SK-N-SH (cell line): ENCODE data around the gene ADAMTS14. TPM values are rescaled to one million over a fixed set of nuclear protein-coding genes. Genes with fewer than 3 reads are reported as not detected.

ENCODE experiments used
- CTCF ChIA-PET: fragments of 300-600, 350-600 bp; formaldehyde crosslinking; extraction: SDS; loops from one replicate; lab custom pipeline; 2021; lab: Yijun Ruan, JAX
- POLR2A ChIA-PET: fragments of 350-600 bp; sonication (Branson Sonifier 250); formaldehyde crosslinking; extraction: SDS; loops from one replicate; lab custom pipeline; 2020; ENCODE audit warnings: antibody characterized with exemption, inconsistent platforms; lab: Yijun Ruan, JAX
- DNase-seq: peaks from one replicate; pipeline ENCODE4 v3.0.0; 2012
- H2AFZ ChIP-seq: fragments of 200-600 bp; sonication (generic); 2 replicates; pipeline ENCODE4 v1.8.1; 2016; ENCODE audit warnings: antibody characterized with exemption, mild to moderate bottlenecking, low read depth
- H3F3A ChIP-seq: fragments of 200-600 bp; sonication (generic); replicated peaks from 2 replicates; pipeline ENCODE3; 2016; ENCODE audit warnings: antibody characterized with exemption, mild to moderate bottlenecking; ENCODE audit not compliant: insufficient read depth
- H3K27ac ChIP-seq, 2 experiments: fragments of 200-500 bp in 1 of 2; fragments of 200-600 bp in 1 of 2; sonication (Bioruptor generic) in 1 of 2; sonication (generic), shearing (Covaris generic) in 1 of 2; 2 replicates each; pipeline versions ENCODE4 v1.5.1 to v1.6.1; 2014 to 2016; ENCODE audit warnings: low read depth in 2 of 2, inconsistent platforms in 1 of 2, low read length in 1 of 2, mild to moderate bottlenecking in 1 of 2, mixed read lengths in 1 of 2
- H3K27me3 ChIP-seq: fragments of 200-600 bp; sonication (generic), shearing (Covaris generic); 2 replicates; pipeline ENCODE4 v1.6.1; 2016; ENCODE audit warnings: mixed run types; ENCODE audit not compliant: insufficient read depth
- H3K36me3 ChIP-seq, 2 experiments: fragments of 200-500 bp in 1 of 2; fragments of 200-600 bp in 1 of 2; sonication (Bioruptor generic) in 1 of 2; sonication (generic) in 1 of 2; replicated peaks in 1 of 2; 2 replicates each; pipeline versions ENCODE3 to v1.5.1; 2014 to 2016; ENCODE audit warnings: low read length in 1 of 2, mild to moderate bottlenecking in 1 of 2; ENCODE audit not compliant: insufficient read depth in 2 of 2, control insufficient read depth in 1 of 2
- H3K4me1 ChIP-seq, 2 experiments: fragments of 200-500 bp in 1 of 2; fragments of 200-600 bp in 1 of 2; sonication (Bioruptor generic) in 1 of 2; sonication (generic), shearing (Covaris generic) in 1 of 2; 2 replicates each; pipeline versions ENCODE4 v1.5.1 to v1.6.1; 2014 to 2016; ENCODE audit warnings: low read depth in 1 of 2, low read length in 1 of 2, mixed run types in 1 of 2; ENCODE audit not compliant: insufficient read depth in 2 of 2, control insufficient read depth in 1 of 2
- H3K4me2 ChIP-seq: fragments of 200-600 bp; sonication (generic), shearing (Covaris generic); 2 replicates; pipeline ENCODE4 v1.6.1; 2017; ENCODE audit warnings: mixed run types
- H3K4me3 ChIP-seq, 2 experiments: fragments of 200-500 bp in 1 of 2; fragments of 200-600 bp in 1 of 2; sonication (Bioruptor generic) in 1 of 2; sonication (generic), shearing (Covaris generic) in 1 of 2; 2 replicates each; pipeline versions ENCODE4 v1.5.1 to v1.8.1; 2014 to 2016; ENCODE audit warnings: low read depth in 2 of 2, inconsistent platforms in 1 of 2, low read length in 1 of 2, mild to moderate bottlenecking in 1 of 2, mixed read lengths in 1 of 2, moderate library complexity in 1 of 2
- H3K79me2 ChIP-seq: fragments of 200-600 bp; sonication (generic); 2 replicates; pipeline ENCODE4 v1.8.1; 2017; ENCODE audit warnings: mild to moderate bottlenecking; ENCODE audit not compliant: insufficient read depth
- H3K9ac ChIP-seq: fragments of 200-600 bp; sonication (generic); 2 replicates; pipeline ENCODE4 v1.6.1; 2017; ENCODE audit warnings: mixed run types
- H3K9me2 ChIP-seq: fragments of 200-600 bp; sonication (generic); 2 replicates; pipeline ENCODE4 v1.6.1; 2017; ENCODE audit warnings: mixed run types
- H3K9me3 ChIP-seq: fragments of 200-600 bp; sonication (generic); 2 replicates; pipeline ENCODE4 v1.6.1; 2017; ENCODE audit warnings: mixed run types, mild to moderate bottlenecking, moderate library complexity
- H4K20me1 ChIP-seq: fragments of 200-600 bp; sonication (generic); 2 replicates; pipeline ENCODE4 v1.6.1; 2017; ENCODE audit warnings: mild to moderate bottlenecking, mixed run types; ENCODE audit not compliant: insufficient read depth
- FOXM1 ChIP-seq: IDR thresholded peaks from 2 replicates; pipeline ENCODE4 v1.4.0; 2012; ENCODE audit warnings: low read depth, mild to moderate bottlenecking
- GABPA ChIP-seq: IDR thresholded peaks from 2 replicates; pipeline ENCODE4 v1.4.0; 2012; ENCODE audit warnings: low read depth, mild to moderate bottlenecking
- GATA2 ChIP-seq: sonication (generic); formaldehyde crosslinking; IDR thresholded peaks from 2 replicates; pipeline ENCODE4 v1.5.0; 2020; ENCODE audit warnings: mild to moderate bottlenecking, missing genetic modification reagents
- IRF3 ChIP-seq: fragments of 150-350 bp; IDR thresholded peaks from 2 replicates; pipeline ENCODE4 v1.6.1; 2016; ENCODE audit warnings: mild to moderate bottlenecking, low read depth, low read length
- JUND ChIP-seq: IDR thresholded peaks from 2 replicates; pipeline ENCODE4 v1.4.0; 2012
- MEF2A ChIP-seq: IDR thresholded peaks from 2 replicates; pipeline ENCODE4 v1.4.0; 2012; ENCODE audit warnings: low read depth, borderline replicate concordance
- MXI1 ChIP-seq: IDR thresholded peaks from 2 replicates; pipeline ENCODE4 v1.6.1; 2012; ENCODE audit warnings: mild to moderate bottlenecking, low read depth, low read length, improper control_type of control experiment
- NFIC ChIP-seq: IDR thresholded peaks from 2 replicates; pipeline ENCODE4 v1.4.0; 2012; ENCODE audit warnings: borderline replicate concordance
- NRF1 ChIP-seq: IDR thresholded peaks from 2 replicates; pipeline ENCODE4 v1.6.1; 2012; ENCODE audit warnings: low read depth, mild to moderate bottlenecking, low read length
- RAD21 ChIP-seq: IDR thresholded peaks from 2 replicates; pipeline ENCODE4 v1.6.1; 2012; ENCODE audit warnings: mild to moderate bottlenecking, low read length
- RCOR1 ChIP-seq: fragments of 150-350 bp; IDR thresholded peaks from 2 replicates; pipeline ENCODE4 v1.6.1; 2017; ENCODE audit warnings: antibody characterized with exemption, low read length
- REST ChIP-seq: IDR thresholded peaks from 2 replicates; pipeline ENCODE4 v1.6.1; 2012; ENCODE audit warnings: mild to moderate bottlenecking, low read depth, low read length, moderate library complexity
- RXRA ChIP-seq: IDR thresholded peaks from 2 replicates; pipeline ENCODE4 v1.4.0; 2012; ENCODE audit warnings: low read depth, mild to moderate bottlenecking, borderline replicate concordance
- TAF1 ChIP-seq: IDR thresholded peaks from 2 replicates; pipeline ENCODE4 v1.6.1; 2012; ENCODE audit warnings: low read depth, mild to moderate bottlenecking, low read length, moderate library complexity, borderline replicate concordance
- USF1 ChIP-seq: IDR thresholded peaks from 2 replicates; pipeline ENCODE4 v1.4.0; 2012; ENCODE audit warnings: low read depth, borderline replicate concordance
- USF2 ChIP-seq: fragments of 150-350 bp; IDR thresholded peaks from 2 replicates; pipeline ENCODE4 v1.6.1; 2017; ENCODE audit warnings: antibody characterized with exemption, low read length, low read depth, borderline replicate concordance
- YY1 ChIP-seq: IDR thresholded peaks from 2 replicates; pipeline ENCODE4 v1.4.0; 2012; ENCODE audit warnings: low read depth, mild to moderate bottlenecking
- WGBS: methylation state at CpG from one replicate; pipeline ENCODE4 v1.1.6; 2017; ENCODE audit warnings: low lambda C conversion rate; 5-methylcytosine and 5-hydroxymethylcytosine counted together
- polyA plus RNA-seq, 3 experiments: library from polyadenylated mRNA; depleted of rRNA; stranded (reverse); fragments of >200 nt; gene quantifications; 2 replicates each; pipeline ENCODE4 v1.2.3, GENCODE V29; 2012

The ADAMTS14 gene
- polyA plus RNA-seq, 1 of the 3 experiments (the other 2 are of a cell fraction), result 1.1 TPM

GRCh38 chr10:70738761-70739121 lies 66.4 kb downstream of the ADAMTS14 start:
- ChIA-PET POLR2A (no interaction called here), CTCF (interaction anchor here (0.7 to 1.6 kb wide), 3 partner anchors 16 to 20 kb away, joined by 3 to 5 read pairs (median 4); no protein-coding TSS in a partner anchor)
- Histone ChIP-seq H3K79me2 (no peaks in the 10 kb centered on the region), H3K4me3 (no peak overlapping the region), H3K4me1 (peaks cover 0 to 8% of the 10 kb centered on the region in 2 experiments; a peak in 1 of 4 replicates), H3K27ac (no peak overlapping the region), H3K4me2 (no peak overlapping the region), H3F3A (no peaks in the 10 kb centered on the region), H3K27me3 (no peaks in the 10 kb centered on the region), H3K9me3 (no peaks in the 10 kb centered on the region), H3K36me3 (no peaks in the 10 kb centered on the region), H3K9me2 (no peaks in the 10 kb centered on the region), H2AFZ (no peak overlapping the region), H3K9ac (no peak overlapping the region), H4K20me1 (no peaks in the 10 kb centered on the region)
- DNase-seq, result no peak
- TF ChIP-seq TAF1 (no peak), NFIC (no peak), FOXM1 (no peak), YY1 (no peak), USF2 (no peak), IRF3 (no peak), REST (no peak), RCOR1 (no peak), RXRA (no peak), JUND (no peak), MXI1 (no peak), NRF1 (no peak), GATA2 (no peak), MEF2A (no peak), RAD21 (no peak), USF1 (no peak), GABPA (no peak)
- 74% methylated on average over 7 of the region's 12 CpGs for WGBS
